Neutrophil (primary cell): ENCODE data around the gene BCL2L11.

Source experiments
- H3K27ac ChIP-seq: fragments of 200-600 bp; sonication (generic); 2 replicates; pipeline ENCODE4 v1.5.1; 2016; ENCODE audit warnings: mild to moderate bottlenecking, moderate library complexity
- H3K27me3 ChIP-seq: fragments of 200-600 bp; sonication (generic); 2 replicates; pipeline ENCODE4 v1.6.0; 2016; ENCODE audit warnings: mild to moderate bottlenecking
- H3K36me3 ChIP-seq: fragments of 200-600 bp; sonication (generic); 2 replicates; pipeline ENCODE4 v1.5.1; 2017
- H3K4me1 ChIP-seq, 2 experiments: fragments of 200-600 bp in 1 of 2; sonication (generic) in 1 of 2; 1 replicate in 1 of 2; 2 replicates in 1 of 2; pipeline versions ENCODE4 v1.5.1 to v1.6.1; 2013 to 2016; ENCODE audit warnings: low read depth in 1 of 2, low read length in 1 of 2, mild to moderate bottlenecking in 1 of 2, moderate library complexity in 1 of 2; ENCODE audit not compliant: control insufficient read depth in 1 of 2, insufficient read depth in 1 of 2
- H3K4me3 ChIP-seq, 2 experiments: fragments of 200-600 bp in 1 of 2; sonication (generic) in 1 of 2; 1 replicate in 1 of 2; 2 replicates in 1 of 2; pipeline ENCODE4 v1.5.1; 2013 to 2016; ENCODE audit warnings: low read depth in 1 of 2, low read length in 1 of 2, mild to moderate bottlenecking in 1 of 2, moderate library complexity in 1 of 2
- H3K9me3 ChIP-seq: fragments of 200-600 bp; sonication (generic); 2 replicates; pipeline ENCODE4 v1.5.1; 2016
- CTCF ChIP-seq: fragments of 200-600 bp; sonication (generic); IDR thresholded peaks from 2 replicates; pipeline ENCODE4 v1.5.1; 2016; ENCODE audit warnings: antibody characterized with exemption

The BCL2L11 gene

GRCh38 chr2:111118481-111118980, 2.2 kb upstream of the BCL2L11 start:
- H3K9me3 ChIP-seq = no peaks in the 10 kb centered on the region
- peaks cover 55 to 56% of the 10 kb centered on the region in 2 experiments for H3K4me1 ChIP-seq
- TF ChIP-seq CTCF = no peak
- H3K36me3 ChIP-seq = no peaks in the 10 kb centered on the region
- H3K4me3 ChIP-seq = peak overlapping the region; percentile 96 to 97
- H3K27me3 ChIP-seq = peaks cover 78% of the 10 kb centered on the region
- peak overlapping the region; percentile 6 for H3K27ac ChIP-seq

GRCh38 chr2:111118981-111119821, 1.5 kb upstream of the BCL2L11 start:
- Histone ChIP-seq H3K36me3 (peaks cover 3% of the 10 kb centered on the region), H3K27me3 (peaks cover 78% of the 10 kb centered on the region), H3K4me3 (peak overlapping the region; percentile 96 to 97), H3K9me3 (no peaks in the 10 kb centered on the region), H3K4me1 (peaks cover 56 to 57% of the 10 kb centered on the region in 2 experiments), H3K27ac (peak overlapping the region; percentile 6)
- TF ChIP-seq CTCF = no peak

DNA sequence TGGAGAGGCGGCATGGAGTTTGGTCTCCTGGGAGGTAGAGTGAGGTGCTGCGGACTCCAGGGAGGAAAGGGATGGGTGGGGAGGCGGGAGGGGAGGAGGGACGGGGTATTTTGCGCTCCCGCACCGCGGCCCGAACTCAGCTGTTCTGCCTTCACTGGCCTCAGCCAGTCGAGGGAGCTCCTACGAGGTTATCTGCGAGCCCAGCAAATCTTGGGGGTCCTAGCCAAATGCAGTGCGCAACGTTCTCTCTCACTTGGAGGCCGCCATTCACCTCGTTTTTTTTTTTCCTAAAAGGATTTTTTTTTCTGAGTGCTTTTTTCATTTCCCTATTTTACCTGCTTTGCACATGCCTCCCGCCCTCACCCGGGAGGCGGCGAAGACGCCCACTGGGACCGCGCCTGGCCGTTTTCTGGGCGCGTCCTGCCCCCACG, 877 bp upstream of the BCL2L11 start:
- peaks cover 56 to 57% of the 10 kb centered on the region in 2 experiments for H3K4me1 ChIP-seq
- TF ChIP-seq CTCF = no peak
- peaks cover 4% of the 10 kb centered on the region for H3K36me3 ChIP-seq
- no peaks in the 10 kb centered on the region for H3K9me3 ChIP-seq
- H3K27ac ChIP-seq = peak overlapping the region; percentile 91
- peak overlapping the region; percentile 96 to 97 for H3K4me3 ChIP-seq
- H3K27me3 ChIP-seq = peaks cover 76% of the 10 kb centered on the region

- peaks cover 62% of the 10 kb centered on the region for H3K27me3 ChIP-seq
- TF ChIP-seq CTCF = no peak
- H3K9me3 ChIP-seq = no peaks in the 10 kb centered on the region
- peaks cover 15% of the 10 kb centered on the region for H3K36me3 ChIP-seq
- H3K27ac ChIP-seq = peak overlapping the region; percentile 91
- peak overlapping the region; percentile 96 to 97 for H3K4me3 ChIP-seq
- peaks cover 56 to 57% of the 10 kb centered on the region in 2 experiments for H3K4me1 ChIP-seq
Measured at GRCh38 chr2:111121028-111121827, 514 bp downstream of the BCL2L11 start.

DNA sequence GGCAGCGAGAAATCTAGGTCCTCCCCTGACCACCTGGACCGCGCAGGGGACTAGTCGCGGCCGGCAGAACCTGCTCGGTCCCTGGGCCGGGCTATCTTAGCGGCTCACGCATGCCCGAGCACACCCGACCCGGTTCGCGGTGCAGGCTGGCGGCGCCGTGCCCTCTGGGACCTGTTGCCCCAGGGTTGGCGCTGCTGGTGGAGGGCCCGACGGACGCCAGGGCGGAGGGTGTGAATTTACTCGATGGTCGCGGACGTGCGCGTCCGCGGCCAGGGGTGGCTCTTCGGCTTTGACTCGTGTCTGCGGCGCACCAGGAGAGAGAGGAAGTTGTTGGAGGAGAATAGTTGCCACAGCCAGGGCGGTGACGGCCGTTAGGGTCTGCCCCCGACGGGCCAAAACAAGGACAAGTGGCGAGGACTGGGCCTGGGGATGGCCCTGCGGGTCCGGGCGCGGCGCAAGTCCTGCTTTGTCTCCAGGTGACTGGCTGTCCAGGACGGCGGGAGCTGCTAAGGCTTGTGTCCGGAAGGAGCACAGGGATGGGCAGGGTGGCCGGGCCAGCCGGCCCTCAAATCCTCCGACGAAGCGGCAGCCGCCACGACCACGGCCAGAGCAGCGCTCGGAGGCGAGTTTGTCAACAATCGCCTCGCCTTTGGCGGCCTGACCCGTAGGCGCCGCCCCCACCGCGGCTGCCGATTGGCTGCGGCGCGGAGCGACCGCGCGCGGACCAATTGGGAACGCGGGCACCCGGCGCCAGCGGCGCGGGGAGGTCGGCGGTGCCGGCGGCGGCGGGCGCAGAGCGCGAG, 1.3 kb downstream of the BCL2L11 start:
- peaks cover 54% of the 10 kb centered on the region for H3K27me3 ChIP-seq
- H3K9me3 ChIP-seq = no peaks in the 10 kb centered on the region
- H3K4me3 ChIP-seq = peak overlapping the region; percentile 96 to 97
- peak; percentile 28 for TF ChIP-seq CTCF
- H3K36me3 ChIP-seq = peaks cover 16% of the 10 kb centered on the region
- H3K4me1 ChIP-seq = peaks cover 53% of the 10 kb centered on the region in 2 experiments
- H3K27ac ChIP-seq = peak overlapping the region; percentile 91
